GM21390 (cell line): ENCODE measurements around the gene CCZ1B.
"Not testable (repeated sequence)": the region's sequence is repeated elsewhere in the genome, so short reads cannot be mapped to it uniquely, and the experiment has no call there.

ENCODE experiments used
- ATAC-seq: cut with Tn5 transposase; IDR thresholded peaks from one replicate; pipeline ENCODE4 v1.9.1; 2021; ENCODE audit not compliant: unreplicated experiment

CCZ1B gene

DNA sequence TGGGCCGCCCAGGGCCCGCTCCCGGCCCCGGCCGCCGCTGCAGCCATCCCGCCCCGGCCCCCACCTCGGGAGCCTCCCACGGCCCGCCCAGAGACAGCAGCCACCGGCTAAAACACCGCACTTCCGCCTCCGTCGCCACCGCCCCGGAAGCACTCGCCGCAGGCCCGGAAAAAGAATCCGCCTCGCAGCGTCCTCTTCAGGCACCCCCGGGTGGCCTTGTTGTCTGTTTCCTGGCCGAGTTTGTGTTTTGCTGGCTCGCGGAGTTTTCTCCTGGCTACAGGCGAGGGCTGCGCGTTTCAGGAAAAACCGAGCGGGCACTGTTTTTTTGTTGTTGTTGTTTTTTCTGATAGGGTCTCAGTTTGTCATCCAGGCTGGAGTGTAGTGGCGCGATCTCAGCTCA lies at the start of gene CCZ1B:
Gene CCZ1B (minus strand): TSS at position 125 of the 400 bp plus-strand sequence. CDS start 78 bp downstream, at position 47.
- ATAC-seq, result peak; percentile 100

DNA sequence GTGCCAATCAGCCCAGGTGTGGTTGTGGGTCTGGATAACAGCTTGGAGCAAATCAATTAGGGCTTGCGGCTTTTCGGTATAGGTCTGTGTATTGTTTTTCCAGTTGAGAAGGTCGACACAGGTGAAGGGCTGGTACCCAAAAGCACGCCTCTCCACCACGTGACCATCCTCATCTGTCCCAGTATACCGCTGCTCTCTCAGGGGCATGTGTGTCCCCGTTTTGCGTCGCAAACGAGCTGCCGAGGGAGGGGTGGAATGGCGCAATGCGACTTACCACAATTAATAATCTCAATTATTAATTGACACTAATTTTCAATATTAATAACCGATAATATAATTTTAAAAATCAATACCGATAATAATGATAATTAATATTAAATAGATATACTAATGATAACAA lies 48.9 kb upstream of the CCZ1B start:
- ATAC-seq, result not testable (repeated sequence)

DNA sequence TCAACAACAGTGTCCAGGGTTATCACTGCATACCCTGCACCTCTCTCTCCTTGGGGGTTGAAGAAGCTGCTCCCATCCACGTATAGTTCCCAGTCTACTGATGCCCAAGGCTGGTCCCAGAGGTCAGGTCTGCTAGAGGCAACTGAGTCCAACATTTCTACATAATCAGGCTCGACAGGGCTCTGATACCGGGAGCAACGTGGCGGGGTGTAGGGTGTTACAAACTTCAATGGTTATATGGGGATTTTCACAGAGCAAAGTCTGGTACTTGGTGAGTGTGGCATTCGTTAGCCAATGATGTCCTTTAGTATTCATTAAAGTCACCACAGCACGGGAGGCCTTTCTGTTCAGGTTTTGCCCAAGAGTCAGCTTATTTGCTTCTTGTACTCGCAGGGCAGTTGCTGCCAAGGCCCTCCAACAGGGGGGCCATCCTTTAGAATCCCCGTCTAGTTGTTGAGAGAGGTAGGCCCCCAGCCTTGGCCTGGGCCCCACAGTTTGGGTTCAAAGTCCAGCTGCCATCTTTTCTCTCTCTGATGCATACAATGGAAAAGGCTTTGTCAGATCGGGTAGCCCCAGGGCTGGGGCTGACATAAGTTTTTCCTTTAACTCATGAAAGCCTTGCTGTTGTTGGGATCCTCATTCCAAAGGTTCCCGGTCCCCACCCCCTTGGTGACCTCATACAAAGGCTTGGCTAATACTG lies 46.3 kb upstream of the CCZ1B start:
- not testable (repeated sequence) for ATAC-seq

DNA sequence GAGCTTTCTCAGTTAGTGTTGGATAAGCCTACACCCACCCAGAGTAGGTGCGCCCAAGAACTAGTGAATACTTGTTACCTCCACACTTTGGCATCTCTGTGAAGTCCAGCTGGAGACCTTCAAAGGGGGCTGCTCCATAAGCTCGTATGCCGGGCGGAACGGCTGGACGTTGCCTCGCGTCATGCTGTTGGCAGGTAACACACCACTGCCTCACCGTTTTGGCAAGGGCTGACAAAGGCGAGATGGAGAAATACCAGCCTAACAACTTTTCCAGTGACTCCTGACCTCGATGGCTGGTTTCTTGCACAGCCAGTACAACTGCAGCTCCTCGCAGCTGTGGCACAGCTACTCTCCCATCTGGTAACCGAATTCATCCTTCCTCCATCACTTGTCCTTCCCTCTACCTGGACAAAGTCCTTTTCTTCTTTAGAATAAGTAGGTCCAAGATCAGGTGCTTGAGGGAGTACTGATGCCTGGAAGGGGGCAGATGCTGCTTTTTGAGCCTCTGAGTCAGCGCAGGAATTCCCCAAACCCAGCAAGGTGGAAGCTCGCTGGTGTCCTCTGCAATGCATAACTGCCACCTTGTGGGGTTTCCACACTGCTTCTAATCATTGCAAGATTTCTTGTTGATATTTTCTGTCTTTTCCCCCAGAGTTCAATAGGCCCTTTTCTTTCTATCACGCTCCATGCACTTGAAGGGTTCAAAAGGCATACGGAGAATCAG lies 45.5 kb upstream of the CCZ1B start:
- not testable (repeated sequence) for ATAC-seq

DNA sequence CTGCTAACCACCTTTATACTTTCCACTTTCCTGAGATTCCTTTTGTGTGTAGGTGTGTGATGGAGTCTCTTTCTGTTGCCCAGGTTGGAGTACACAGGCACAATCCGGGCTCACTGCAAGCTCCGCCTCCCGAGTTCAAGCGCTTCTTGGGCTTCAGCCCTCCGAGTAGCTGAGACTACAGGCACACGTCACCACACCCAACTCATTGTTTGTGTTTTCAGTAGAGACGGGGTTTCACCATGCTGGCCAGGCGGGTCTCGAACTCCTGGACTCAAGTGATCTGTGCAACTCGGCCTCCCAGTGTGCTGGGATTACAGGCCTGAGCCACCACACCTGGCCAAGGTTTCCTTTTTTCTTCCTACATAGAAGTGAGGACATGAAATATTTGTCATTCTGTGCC lies 38.7 kb upstream of the CCZ1B start:
- not testable (repeated sequence) for ATAC-seq

DNA sequence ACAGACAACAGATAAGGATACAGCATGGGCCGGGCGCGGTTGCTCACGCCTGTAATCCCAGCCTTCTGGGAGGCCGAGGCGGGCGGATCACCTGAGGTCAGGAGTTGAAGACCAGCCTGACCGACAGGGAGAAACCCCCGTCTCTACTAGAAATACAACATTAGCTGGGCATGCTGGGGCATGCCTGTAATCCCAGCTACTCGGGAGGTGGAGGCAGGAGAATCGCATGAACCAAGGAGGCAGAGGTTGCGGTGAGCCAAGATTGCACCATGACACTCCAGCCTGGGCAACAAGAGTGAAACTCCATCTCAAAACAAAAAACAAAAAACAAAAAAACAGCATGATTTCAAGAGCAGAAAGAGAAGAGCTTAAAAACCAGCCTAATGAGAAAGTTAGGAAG lies 38.1 kb upstream of the CCZ1B start:
- ATAC-seq, result not testable (repeated sequence)

DNA sequence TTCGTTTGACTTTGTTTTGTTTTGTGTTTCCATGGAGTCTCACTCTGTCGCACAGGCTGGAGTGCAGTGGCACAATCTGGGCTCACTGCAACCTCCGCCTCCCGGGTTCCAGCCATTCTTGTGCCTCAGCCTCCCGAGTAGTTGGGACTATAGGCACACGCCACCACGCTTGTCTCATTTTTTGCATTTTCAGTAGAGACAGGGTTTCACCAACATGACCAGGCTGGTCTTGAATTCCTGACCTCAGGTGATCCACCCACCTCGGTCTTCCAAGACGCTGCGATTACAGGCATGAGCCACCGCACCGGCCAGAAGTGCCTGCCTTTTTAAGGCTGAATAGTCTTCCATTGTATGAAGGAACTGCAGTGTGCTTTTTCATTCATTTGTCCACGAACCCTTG lies 36.8 kb upstream of the CCZ1B start:
- ATAC-seq, result not testable (repeated sequence)

DNA sequence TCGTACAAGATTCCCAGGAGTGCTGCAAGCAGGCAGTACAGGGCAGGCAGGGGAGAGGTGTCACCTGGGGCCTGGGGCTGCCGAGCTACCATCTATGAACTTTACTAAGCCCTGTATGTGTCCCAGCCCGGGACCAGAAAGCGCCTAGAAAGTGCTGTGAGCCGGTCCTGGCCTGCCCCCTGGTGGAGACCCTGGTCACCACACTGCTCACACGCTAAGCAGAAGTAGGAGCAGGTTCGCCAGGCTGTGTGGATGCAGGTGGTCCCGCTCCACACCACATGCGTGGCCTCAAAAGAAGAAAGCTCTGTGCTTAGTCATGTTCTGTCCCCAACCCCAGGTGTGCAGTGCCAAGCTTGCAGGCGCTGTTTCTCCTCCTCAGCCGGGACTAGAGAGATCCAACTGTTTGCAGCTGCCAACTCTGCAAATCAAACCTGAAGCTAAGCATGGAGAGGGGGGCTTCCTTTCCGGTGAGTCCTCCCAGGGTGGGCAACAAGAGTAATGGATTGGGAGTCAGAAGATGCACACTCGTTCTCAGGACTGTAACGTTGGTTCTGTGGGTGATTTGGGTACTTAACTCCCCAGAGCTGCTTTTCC lies 31.7 kb upstream of the CCZ1B start:
- not testable (repeated sequence) for ATAC-seq

DNA sequence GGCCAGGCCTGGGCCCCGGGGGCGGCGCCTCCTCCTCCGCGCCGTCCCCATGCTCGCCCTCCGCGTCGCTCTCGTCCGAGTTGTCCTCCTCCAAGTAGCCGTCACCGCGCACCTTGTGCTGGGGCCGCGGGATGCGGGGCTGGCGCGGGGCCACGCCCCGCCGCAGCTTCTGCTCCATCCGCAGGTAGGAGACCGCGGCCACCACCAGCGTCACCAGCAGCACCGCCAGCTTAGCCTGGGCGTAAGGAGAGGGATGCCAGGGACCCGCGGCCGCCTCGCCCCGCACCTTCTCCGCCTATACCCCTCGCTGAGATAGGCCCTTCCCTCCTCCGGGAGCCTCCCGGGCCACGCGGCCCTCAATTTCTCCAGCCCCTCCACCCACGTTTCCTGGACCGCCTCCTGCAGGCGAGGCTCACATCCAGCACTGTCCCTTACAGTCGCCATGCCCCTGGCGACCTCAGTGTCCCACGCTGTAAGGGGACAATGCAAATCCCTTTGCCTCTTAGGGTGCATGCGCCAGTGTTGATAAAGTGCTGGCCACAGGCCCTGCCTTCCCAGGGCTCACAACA lies 29.6 kb upstream of the CCZ1B start:
- ATAC-seq, result not testable (repeated sequence)

DNA sequence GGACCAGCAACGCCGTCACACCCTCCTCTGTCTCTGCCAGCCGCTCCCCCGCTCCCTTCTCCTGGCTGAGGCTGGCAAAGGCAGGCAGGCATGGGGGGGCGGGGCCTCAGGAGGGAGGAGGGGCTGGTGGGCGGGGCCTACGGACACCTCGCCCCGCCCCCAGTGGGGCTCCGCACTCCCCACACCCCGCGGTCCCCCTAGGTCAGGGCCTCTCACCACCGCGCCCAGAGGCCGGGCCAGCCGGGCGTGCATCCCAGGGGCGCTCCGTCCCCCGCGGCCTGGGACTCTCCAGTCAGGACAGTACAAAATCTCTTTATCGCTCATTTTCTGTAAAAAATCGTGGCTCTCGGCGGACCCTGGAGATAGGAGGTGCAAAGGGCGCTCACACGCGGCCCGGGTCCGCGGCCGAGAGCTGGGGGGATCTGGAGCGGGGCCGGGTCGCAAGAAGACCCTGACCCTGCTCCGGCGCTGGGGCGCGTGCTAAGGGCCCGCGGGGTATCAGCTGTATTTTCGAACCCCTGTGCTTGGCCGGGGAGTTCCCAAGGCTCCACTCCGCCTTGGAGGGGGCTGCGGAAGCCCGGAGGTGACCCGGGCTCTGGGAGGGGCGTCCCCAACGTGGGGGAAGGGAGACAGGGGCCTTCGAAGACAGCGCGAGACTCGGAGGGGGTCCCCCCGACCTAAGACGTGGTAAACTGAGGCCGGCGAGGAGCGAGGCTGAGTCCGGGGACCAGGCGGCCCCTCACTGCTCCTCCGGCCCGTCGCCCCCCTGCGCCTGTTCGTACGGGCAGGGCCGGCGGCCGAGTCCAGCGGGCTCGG lies 28.9 kb upstream of the CCZ1B start:
- ATAC-seq, result not testable (repeated sequence)

DNA sequence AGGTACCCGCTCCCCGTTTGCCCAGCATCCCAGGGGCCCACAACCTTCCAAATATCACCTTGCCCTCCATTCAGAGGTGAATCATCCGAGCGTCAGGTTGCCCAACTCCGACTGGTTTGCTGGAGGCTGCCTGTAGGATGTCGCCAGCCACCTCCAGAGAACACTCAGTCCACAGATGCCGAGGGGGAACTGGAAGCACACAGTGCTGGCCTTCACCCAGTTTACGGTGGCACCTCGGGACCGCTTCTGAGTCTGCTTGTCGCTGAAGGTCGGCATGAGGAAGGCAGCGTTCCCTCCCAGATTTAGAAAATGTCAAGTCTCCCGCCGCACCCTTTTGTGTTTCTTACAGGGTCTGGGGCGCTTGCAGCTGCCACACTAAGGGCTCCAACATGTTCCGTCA lies 27.6 kb upstream of the CCZ1B start:
- not testable (repeated sequence) for ATAC-seq

DNA sequence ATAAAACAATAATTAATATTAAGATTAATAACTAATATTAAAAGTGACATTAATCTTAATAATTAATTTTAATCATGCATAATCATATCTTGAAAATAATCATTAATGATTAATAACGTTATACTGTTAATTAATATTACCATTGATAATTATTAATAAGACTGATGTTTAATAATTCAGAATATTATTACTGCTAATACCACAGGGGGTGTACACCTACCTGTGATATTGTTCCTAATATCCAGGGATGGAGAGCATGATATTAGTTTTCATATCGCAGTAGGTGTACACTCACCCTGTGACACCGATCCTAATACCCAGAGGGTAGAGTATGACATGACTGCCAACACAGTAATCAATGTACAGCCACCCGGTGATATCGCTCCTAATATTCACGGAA lies 23.1 kb upstream of the CCZ1B start:
- not testable (repeated sequence) for ATAC-seq

DNA sequence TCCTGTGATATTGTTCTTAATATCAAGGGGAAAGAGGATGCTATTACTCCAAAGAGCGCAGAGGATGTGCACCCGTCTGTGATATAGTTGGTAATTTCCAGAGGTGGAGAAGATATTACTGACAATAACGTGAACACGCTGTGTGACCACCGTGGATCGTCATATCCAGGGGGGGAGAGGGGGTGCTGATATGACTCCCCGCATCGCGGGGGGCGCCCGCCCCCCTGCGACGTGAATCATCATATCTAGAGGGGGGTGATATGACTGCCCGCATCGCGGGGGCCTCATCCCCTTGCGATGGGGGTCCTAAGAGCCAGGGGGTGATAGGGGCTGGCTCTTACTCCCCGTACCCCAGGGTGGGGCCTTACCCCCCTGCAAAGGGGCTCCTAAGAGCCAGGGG lies 21.7 kb upstream of the CCZ1B start:
- ATAC-seq, result not testable (repeated sequence)

DNA sequence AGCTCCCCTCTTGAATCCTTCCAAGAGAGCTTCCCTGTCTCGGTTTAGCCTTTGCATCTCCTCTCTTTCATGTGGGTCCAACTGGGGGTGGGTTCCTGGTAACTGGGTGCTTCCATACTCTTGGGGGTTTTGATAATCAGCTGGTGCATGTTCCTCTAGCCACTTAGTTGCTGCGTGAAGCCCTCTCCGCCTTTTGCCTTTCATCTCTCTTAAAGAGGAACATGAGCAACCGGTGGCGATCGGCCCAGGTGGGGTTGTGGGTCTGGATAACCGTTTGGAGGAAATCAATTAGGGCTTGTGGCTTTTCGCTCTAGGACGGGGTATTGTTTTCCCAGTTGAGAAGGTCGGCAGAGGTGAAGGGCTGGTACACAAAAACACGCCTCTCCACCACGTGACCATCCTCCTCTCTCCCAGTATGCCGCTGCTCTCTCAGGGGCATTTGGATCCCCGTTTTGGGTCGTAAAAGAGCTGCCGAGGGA lies 19.9 kb upstream of the CCZ1B start:
- not testable (repeated sequence) for ATAC-seq

DNA sequence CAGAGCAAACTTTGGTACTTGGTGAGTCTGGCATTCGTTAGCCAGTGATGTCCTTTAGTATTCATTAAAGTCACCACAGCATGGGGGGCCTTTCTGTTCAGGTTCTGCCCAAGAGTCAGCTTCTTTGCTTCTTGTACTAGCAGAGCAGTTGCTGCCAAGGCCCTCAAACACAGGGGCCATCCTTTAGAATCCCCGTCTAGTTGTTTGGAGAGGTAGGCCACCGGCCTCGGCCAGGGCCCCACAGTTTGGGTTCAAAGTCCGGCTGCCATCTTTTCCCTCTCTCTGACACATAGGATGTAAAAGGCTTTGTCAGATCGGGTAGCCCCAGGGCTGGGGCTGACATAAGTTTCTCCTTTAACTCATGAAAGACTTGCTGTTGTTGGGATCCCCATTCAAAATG lies 17.6 kb upstream of the CCZ1B start:
- ATAC-seq, result not testable (repeated sequence)

DNA sequence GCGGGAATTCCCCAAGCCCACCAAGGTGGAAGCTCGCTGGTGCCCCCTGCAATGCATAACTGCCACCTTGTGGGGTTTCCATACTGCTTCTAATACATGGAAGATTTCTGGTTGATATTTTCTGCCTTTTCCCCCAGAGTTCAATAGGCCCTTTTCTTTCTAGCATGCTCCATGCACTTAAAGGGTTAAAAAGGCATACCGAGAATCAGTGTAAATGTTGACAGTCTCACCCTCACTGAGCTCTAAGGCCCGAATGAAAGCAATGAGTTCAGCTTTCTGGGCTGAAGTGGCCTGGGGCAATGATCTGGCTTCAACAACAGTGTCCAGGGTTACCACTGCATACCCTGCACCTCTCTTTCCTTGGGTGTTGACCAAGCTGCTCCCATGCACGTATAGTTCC lies 17.0 kb upstream of the CCZ1B start:
- ATAC-seq, result not testable (repeated sequence)

DNA sequence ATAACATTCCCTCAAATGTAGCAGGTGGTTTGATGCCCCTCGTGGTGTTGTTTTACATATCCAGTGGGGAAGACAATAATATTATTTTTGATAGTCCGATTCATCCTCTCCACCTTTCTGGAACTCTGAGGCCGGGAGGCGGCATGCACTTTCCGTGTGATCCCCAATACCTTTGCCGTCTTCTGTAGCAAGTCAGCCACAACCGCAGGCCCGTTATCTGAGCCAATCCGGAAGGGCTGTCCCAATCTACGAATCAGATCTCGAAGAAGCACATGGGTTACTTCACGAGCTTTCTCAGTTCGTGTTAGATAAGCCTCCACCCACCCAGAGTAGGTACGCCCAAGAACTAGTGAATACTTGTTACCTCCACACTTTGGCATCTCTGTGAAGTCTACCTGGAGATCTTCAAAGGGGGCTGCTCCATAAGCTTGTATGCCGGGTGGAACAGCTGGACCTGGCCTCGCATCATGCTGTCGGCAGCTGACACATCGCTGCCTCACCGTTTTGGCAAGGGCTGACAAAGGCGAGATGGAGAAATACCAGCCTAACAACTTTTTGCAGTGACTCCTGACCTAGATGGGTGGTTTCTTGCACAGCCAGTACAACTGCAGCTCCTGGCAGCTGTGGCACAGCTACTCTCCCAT lies 16.3 kb upstream of the CCZ1B start:
- not testable (repeated sequence) for ATAC-seq

DNA sequence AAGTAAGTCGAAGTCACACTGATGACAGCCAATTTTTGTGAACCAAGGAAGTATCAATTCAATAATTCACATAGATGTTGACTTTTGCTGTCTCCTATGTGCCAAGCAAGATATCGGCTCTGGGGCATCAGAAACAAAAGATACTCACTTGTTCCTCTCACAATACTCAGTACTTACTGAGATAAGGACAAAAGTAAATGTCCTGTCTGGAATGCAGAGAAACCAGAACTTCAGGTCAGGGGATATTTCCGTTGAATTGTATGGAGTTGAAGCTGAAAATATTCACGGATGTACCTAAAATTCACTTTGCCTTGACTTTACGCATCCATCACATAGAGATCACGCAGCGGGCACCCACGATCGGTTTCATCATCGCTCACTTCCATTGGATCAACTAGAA lies 11.0 kb upstream of the CCZ1B start:
- ATAC-seq, result not testable (repeated sequence)

DNA sequence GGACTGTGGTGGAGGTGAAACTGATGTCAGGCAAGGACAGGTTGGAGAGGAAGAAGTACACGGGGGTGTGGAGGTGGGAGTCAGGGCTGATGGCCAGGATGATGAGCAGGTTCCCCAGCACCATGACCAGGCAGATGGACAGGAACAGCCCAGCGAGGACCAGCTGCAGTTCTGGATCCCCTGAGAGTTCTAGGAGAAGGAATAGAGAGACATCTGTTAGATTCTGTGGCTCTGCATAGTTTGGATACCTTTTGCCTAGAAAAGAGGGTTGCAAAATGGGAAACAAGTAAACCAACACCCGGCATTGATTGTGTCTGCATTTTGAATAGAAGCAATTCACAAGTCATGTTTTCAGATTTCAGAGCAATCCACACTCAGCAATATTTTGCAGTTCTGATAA lies 9.4 kb upstream of the CCZ1B start:
- not testable (repeated sequence) for ATAC-seq

DNA sequence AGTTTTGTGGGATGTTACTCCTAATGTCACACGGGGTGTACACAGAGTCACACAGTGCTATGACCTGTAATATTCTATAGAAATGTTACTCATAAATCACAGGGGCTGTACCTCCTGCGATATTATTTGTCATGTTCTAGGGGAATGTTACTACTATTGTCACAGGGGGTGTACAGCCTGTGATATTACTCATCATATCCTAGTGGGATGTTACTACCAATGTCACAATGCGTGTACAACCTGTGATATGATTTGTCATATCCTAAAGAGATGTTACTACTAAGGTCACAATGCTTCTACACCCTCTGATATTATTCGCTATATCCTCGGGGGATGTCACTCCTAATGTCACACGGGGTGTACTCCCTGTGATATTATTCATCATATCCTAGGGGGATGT lies 7.6 kb upstream of the CCZ1B start:
- no peak for ATAC-seq
